HG03135 (cell line): ENCODE results near the gene TP53TG5.

Experiments
- ATAC-seq: cut with Tn5 transposase; IDR thresholded peaks from one replicate; pipeline ENCODE4 v1.9.1; 2021; ENCODE audit warnings: mild to moderate bottlenecking, moderate library complexity; ENCODE audit not compliant: unreplicated experiment

The TP53TG5 gene

GRCh38 chr20:45336530-45337366 lies 41.4 kb downstream of the TP53TG5 start:
- ATAC-seq: no peak

- ATAC-seq: no peak
Measured at GRCh38 chr20:45330476-45330875, 47.6 kb downstream of the TP53TG5 start.

GRCh38 chr20:45329497-45330319 lies 48.4 kb downstream of the TP53TG5 start:
- no peak for ATAC-seq

- no peak for ATAC-seq
Measured at GRCh38 chr20:45328451-45328850, 49.7 kb downstream of the TP53TG5 start.

- ATAC-seq: no peak
Measured at GRCh38 chr20:45325371-45325770, 52.8 kb downstream of the TP53TG5 start.

GRCh38 chr20:45323731-45324130 lies 54.4 kb downstream of the TP53TG5 start:
- no peak for ATAC-seq

- ATAC-seq: no peak
Measured at GRCh38 chr20:45322952-45323383, 55.2 kb downstream of the TP53TG5 start.
